Measurements from ENCODE around the gene KCNK16. TPM values are rescaled to one million over a fixed set of nuclear protein-coding genes. Genes with fewer than 3 reads are reported as not detected.

The KCNK16 gene
- not detected for polyA plus RNA-seq (ENCODE audit: insufficient read length)

- DNase-seq (ENCODE audit: low read depth), result no peak
Observed at GRCh38 chr6:39322306-39322850, at the start of gene KCNK16. Gene KCNK16, minus strand, starts transcription at chr6:39322702. Its CDS starts 162 bp downstream, at chr6:39322540.

DNA sequence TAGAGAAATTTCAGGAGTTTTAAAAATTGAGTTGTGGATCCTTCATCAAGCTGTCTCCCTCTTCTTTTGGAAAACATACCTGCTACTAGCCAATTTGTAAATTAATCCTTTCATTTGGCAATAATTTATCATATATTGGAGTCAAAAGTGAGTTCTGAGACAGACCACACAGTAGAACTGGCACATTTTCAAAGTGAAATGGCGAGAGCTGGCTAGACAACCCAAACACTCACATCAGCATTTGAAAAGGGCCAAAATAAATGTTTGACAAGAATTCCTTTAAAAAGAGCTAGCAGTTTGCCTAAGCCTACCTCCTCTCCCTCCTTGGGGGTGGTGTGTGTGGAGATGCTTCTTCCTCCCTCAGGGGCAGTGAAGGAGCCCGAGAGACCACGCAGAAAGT is 47.9 kb upstream of the KCNK16 start:
- no peak for DNase-seq (ENCODE audit: low read depth)

- no peak for DNase-seq (ENCODE audit: low read depth)
Observed at GRCh38 chr6:39369987-39370386, 47.5 kb upstream of the KCNK16 start.

DNA sequence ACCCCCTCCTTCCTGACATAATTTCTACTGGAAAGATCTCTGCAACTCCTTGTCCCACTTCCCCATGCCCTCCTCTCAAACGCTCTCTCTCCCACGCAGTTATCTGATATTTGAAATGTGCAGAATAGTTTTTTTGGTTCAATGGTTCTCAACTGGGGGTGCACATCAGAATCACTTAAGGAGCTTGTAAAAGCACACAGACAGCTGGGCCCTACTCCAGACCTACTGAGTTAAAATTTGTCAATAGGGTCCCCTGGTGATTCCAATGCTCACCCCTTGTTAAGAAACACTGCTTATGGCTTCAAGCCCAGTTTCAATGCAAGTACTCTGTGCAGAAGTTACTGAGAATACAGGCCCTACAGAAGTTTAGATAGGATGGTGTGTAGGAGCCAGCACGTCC is 45.2 kb upstream of the KCNK16 start:
- no peak for DNase-seq (ENCODE audit: low read depth)

GRCh38 chr6:39366931-39367618 is 44.6 kb upstream of the KCNK16 start:
- no peak for DNase-seq (ENCODE audit: low read depth)

- no peak for DNase-seq (ENCODE audit: low read depth)
Observed at GRCh38 chr6:39365281-39366074, 43.0 kb upstream of the KCNK16 start.

DNA sequence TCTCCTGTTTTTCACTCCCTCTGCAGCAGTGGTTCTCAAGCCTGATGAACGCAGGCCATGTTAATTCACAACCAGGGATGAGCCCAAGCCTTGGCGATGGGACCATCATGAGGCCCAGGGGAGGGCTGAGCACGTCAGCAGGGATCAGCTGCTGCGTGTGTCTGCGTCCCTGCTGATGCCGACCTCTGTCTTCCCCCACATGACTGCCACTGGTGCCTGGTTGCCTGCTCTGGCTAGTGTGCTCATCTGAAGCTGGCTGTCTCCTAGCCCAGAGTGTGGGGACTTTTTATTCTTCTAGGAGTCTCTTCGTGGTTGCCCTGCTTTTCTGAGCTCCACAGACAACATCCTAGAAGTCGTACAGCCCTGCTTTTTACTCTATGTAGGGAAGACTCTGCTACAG is 40.8 kb upstream of the KCNK16 start:
- DNase-seq (ENCODE audit: low read depth), result no peak

DNA sequence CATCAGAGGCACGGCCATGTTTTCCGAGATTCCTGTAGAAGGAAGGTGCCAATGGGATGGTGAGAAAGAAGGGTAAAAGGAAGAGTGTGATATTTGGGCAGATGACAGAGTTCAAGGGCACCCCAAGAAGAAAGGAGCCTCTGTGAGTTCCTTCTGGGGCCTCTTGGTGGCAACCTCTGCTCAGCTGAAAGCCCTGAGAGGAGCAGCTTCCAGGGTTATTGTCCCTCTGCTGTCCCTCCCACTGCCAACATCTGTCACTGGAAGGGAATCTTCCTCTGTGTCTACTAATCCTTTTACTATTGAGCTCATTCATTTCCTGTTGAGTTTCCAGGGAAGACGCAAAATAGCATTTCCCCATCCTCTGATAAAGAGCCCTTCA is 40.0 kb upstream of the KCNK16 start:
- no peak for DNase-seq (ENCODE audit: low read depth)

DNA sequence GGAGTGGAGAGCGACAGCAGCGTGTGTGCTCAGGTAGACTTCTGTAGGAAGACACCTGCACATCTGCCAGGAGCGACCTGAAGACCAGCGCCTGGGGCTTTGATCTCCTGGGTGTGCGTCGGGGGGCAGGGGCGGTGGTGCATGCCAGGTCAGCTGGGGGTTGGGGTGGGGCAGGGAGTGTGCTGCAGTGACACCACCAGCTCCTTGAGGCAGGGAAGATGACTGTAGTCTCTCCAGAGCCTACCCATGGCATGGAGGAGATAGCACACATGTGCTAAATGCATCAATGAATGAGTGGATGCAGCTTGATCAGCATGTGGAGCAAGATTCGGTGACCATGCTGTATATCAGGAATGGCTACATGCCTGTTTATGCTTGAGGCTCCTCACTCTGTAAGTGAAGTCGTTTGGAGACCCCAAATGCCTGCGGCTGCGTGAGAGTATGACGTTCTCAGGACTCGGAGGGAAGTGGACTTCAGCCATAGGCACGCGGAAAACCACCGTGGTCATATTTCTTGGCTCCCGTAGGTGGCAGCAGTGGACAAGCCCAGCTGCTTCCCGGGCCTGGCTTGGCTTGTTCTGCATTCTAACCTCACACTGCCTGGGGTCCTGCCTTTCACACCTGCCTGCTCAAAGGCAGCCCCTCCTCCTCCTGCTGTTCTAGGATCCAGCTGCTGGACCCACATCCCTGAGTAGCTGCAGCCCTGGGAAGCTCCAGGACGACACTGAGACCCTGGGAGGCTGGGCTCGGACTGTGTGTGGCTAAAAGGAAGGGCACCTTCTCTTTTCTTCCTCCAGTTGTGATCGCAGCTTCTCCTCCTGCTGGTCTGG is 39.4 kb upstream of the KCNK16 start:
- DNase-seq (ENCODE audit: low read depth), result no peak

DNA sequence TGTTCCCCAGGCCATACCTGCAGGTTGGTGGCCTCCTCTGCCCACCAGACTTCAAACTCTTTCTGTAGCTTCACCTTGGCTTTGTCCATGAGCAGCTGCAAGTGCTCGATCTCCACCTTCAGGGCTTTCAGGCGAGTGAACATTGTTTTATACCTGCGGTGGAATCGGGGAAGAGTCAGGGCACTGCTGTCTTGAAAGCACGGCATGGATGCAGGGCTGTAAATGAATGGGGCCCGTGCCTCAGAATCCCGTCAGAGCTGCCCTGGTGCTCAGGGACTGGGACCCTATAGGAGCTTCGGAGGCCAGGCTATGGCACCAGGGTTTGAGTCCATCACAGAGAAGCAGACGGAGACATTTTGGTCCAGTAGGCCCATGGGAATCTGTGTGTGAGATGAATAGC is 37.9 kb upstream of the KCNK16 start:
- DNase-seq (ENCODE audit: low read depth), result no peak

DNA sequence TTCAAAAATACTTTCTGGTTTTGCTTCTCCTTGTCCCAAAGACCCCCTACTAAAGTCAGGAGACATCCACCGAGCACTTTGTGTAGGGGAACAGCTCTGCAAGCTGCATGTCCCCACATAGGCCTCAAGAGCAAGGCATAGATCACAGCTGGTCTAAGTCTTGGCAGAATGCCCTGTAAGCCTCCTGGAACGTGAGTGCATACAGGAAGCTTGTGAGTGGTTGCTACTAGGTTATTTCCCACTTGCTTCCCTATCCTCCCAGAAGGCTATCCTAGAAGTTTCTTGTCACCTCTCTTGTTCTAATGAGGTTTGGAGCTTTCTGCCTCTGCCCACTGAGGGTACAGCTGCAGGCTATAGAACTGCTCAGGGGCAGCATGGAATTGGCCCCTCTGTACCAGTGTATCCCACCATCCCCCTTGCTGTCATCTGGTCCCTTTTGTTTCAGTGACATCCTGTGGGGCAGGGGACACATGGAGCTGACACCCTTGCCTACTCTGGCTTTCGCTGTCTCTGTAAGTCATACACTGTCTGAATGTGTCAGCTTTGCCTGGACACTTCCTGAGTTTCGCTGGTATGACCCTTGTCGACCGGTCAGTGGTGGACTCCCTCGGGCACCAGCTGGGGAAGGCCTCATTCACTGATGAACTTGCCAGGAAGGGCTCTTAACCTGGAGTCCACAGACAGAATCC is 35.6 kb upstream of the KCNK16 start:
- peak; percentile 65 for DNase-seq (ENCODE audit: low read depth)

DNA sequence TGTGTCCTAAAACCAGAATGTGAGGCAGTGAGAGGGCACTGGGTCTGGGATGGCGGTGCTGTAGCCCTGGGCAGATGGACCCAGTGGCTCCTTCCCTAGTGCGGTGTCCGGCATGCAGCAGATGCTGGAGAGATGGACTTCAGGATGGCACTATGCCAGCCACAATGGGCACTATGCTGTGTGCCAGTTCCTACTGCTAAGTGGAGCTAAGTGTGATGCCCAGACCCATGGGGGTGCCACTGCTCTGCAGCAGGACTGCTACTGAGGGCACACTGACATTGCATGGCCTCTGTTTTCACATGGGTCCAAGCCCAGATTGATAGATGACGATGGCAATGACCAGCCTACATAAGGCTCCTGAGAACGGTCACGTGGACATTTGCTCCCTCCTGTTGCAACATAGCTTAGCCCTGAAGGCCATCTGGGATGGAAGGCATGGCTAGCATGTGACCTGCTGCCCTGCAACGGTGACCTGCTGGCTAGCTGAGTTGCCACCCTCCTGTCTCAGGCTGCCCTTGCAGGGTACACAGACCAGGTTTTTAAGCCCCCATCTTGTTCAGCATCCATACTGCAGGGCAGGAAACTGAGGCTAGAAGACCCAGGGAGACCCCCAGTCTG is 31.3 kb upstream of the KCNK16 start:
- DNase-seq (ENCODE audit: low read depth), result no peak

GRCh38 chr6:39350723-39351505 is 28.4 kb upstream of the KCNK16 start:
- no peak for DNase-seq (ENCODE audit: low read depth)

- no peak for DNase-seq (ENCODE audit: low read depth)
Observed at GRCh38 chr6:39348740-39349139, 26.2 kb upstream of the KCNK16 start.

DNA sequence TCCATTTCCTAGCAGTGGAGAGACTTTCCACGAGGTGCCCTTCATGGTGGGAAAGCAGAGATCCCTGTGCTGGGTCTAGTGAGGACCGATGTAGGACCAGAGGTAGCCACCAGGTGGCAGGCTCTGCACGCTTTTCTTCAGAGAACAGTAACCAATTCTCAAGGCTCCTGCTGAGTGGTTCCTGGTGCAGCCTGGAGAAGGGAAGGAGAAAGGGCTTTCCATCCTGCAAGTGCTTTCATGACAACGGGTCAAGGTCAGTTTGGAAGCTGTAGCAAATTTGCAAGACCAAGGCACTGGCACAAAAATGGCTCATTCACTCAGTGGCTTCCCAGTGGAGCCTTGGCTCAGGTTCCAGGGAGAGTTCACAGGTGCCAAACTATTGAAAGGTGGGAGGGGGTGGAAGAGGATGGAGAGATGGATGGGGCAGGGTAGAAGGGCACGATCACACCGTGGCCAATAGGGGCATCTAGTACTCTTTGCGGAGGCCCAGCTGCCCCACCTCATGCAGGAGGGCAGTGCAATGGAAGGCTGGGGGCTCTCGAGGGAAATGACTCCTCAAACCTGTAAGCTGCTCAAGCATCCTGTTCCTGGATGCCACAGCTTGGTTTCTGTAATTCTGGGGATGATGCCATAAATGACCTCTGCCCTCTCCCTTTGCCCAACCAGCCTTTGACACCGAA is 25.5 kb upstream of the KCNK16 start:
- no peak for DNase-seq (ENCODE audit: low read depth)

- DNase-seq (ENCODE audit: low read depth), result no peak
Observed at GRCh38 chr6:39347206-39347605, 24.7 kb upstream of the KCNK16 start.

DNA sequence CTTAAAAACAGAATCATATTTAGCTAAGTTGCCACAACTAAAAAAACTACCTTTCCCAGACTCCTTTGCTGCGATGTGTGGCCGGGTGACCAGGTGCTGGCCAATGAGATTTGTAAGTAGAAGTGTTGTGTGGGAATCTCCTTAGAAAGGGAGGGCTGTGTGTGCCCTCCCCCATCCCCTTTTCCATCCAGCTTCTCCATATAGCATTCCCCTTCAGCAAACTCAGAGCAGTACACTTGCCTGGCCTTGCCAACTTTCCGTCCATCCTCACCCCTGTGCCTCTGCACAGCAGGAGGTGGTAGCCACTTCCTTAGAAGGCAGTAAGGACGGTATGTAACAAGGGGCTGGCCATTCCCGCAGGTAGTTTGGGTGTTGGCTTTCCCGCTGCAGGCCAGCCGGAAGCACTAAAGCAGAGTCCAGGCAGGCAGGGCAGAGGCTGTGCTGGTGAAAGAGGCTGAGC is 22.3 kb upstream of the KCNK16 start:
- no peak for DNase-seq (ENCODE audit: low read depth)

DNA sequence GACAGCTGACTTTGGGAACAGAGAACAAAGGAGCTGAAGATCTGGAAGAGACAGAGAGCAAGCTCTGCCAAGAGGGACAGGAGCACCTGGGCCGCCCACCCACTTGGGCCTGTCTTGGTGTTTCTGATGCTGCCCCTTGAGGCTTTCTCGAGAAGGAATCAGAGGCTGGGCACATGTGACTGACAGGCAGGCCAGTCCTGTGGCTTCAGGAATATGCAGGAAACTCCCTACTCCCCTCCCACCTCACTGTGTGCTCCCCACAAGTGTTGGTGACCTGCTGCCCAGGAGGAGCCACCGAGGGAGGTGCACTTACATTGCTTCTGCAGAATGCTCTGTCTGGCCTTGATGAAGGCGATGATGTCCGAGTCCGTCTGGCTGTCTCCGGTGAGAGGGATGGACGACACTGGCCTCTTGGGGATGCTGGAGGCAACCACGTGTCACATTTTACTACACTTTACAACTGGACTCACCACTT is 20.9 kb upstream of the KCNK16 start:
- DNase-seq (ENCODE audit: low read depth), result no peak

DNA sequence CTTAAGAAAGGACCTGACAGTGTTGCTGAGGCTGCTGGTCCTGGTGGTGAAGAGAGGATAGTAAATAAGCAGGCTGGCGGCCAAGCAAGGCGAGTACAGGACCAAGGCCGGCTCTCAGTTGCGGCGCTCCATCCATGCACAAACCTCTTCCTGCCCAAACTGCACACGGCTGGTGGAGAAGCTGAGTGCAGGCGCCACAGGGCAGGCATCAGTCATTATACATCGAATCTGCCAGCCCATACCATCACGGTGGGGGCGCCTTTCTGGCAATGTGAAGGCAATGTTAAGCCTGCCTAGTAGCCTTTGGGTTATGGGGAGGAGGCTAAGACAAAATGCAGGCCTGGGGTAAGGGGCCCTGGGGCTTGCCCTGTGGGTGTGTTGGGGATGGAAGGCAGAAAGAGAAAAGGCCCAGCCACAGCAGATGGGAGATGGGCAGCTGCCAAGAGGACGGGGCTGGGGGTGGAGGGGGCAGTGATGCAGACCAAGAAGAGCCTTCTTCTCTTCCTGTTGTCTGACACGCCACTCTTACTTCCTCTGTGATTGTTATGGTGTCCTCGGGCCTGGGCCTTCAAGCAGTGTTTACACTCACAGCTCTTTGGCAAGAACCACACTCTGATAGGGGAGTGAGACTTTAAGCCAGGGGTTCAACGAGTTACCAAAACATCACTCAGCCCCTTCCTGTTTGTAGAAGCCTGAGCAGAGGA is 20.3 kb upstream of the KCNK16 start:
- no peak for DNase-seq (ENCODE audit: low read depth)

All from forelimb muscle (tissue), 1 donor.